Testis (tissue), 2 donors: ENCODE measurements around the gene DHDH.

Experiments used
- CTCF ChIP-seq, 3 experiments: fragments of 450-650 bp in 2 of 3; fragments of 200-600 bp in 1 of 3; sonication (generic) in 1 of 3; IDR thresholded peaks; one replicate each; pipeline ENCODE4 v1.5.1; 2016 to 2019; ENCODE audit warnings: antibody characterized with exemption in 3 of 3, mild to moderate bottlenecking in 2 of 3, moderate library complexity in 1 of 3
- POLR2A ChIP-seq: fragments of 450-650 bp; IDR thresholded peaks from one replicate; pipeline ENCODE4 v1.6.1; 2017; ENCODE audit warnings: antibody characterized with exemption, mild to moderate bottlenecking, moderate library complexity

- TF ChIP-seq CTCF (IDR thresholded peaks at IDR 0.05) (no peak), POLR2A (no peak)
Observed at GRCh38 chr19:48910803-48911202, 22.7 kb upstream of the DHDH start.
